MM.1S (cell line): Measurements from ENCODE around the gene MEX3D.

Experiments used
- DNase-seq: peaks from one replicate; pipeline ENCODE4 v3.0.0-alpha.2; 2015
- H2AFZ ChIP-seq: fragments of 300-600 bp; sonication (generic); 2 replicates; pipeline ENCODE4 v1.6.0; 2016; ENCODE audit warnings: antibody characterized with exemption, low read length
- H3F3A ChIP-seq: fragments of 300-600 bp; sonication (generic); 2 replicates; pipeline ENCODE4 v1.6.1; 2016; ENCODE audit warnings: mild to moderate bottlenecking, antibody characterized with exemption, low read length, moderate library complexity, mixed read lengths; ENCODE audit not compliant: insufficient read depth
- H3K27ac ChIP-seq: fragments of 300-600 bp; sonication (generic); 2 replicates; pipeline ENCODE4 v1.5.1; 2016; ENCODE audit warnings: mild to moderate bottlenecking, low read length
- H3K27me3 ChIP-seq: fragments of 300-600 bp; sonication (generic); replicated peaks from 2 replicates; pipeline ENCODE4 v1.6.0; 2016; ENCODE audit warnings: low read length; ENCODE audit not compliant: insufficient read depth
- H3K36me3 ChIP-seq: fragments of 300-600 bp; sonication (generic); replicated peaks from 2 replicates; pipeline ENCODE4 v1.6.1; 2016; ENCODE audit warnings: mild to moderate bottlenecking, low read length, mixed read lengths; ENCODE audit not compliant: insufficient read depth
- H3K4me1 ChIP-seq: fragments of 300-600 bp; sonication (generic); 2 replicates; pipeline ENCODE4 v1.6.1; 2016; ENCODE audit warnings: low read length, mixed read lengths
- H3K4me2 ChIP-seq: fragments of 300-600 bp; sonication (generic); 2 replicates; pipeline ENCODE4 v1.6.0; 2016; ENCODE audit warnings: low read depth, low read length
- H3K4me3 ChIP-seq: fragments of 300-600 bp; sonication (generic); 2 replicates; pipeline ENCODE4 v1.5.1; 2016; ENCODE audit warnings: low read length, mixed read lengths
- H3K79me2 ChIP-seq: fragments of 300-600 bp; sonication (generic); 2 replicates; pipeline ENCODE4 v1.6.1; 2016; ENCODE audit warnings: mixed run types, low read length, mixed read lengths
- H3K9ac ChIP-seq: fragments of 300-600 bp; sonication (generic); 2 replicates; pipeline ENCODE4 v1.6.1; 2016; ENCODE audit warnings: low read length, mixed read lengths
- H3K9me2 ChIP-seq: fragments of 300-600 bp; sonication (generic); replicated peaks from 2 replicates; pipeline ENCODE4 v1.6.1; 2016; ENCODE audit warnings: mild to moderate bottlenecking, low read length, mixed read lengths; ENCODE audit not compliant: insufficient read depth
- H3K9me3 ChIP-seq: fragments of 300-600 bp; sonication (generic); replicated peaks from 2 replicates; pipeline ENCODE4 v1.6.1; 2016; ENCODE audit warnings: mild to moderate bottlenecking, low read length, mixed read lengths; ENCODE audit not compliant: insufficient read depth
- H4K20me1 ChIP-seq: fragments of 300-600 bp; sonication (generic); 2 replicates; pipeline ENCODE4 v1.6.1; 2016; ENCODE audit warnings: mild to moderate bottlenecking, low read length, moderate library complexity, mixed read lengths; ENCODE audit not compliant: insufficient read depth
- EZH2 ChIP-seq: fragments of 300-600 bp; sonication (generic); optimal IDR thresholded peaks from 2 replicates; pipeline ENCODE3; 2017; ENCODE audit warnings: low read depth, mild to moderate bottlenecking, antibody characterized with exemption, low read length, mixed read lengths
- EZH2phosphoT487 ChIP-seq: fragments of 300-600 bp; sonication (generic); IDR thresholded peaks from 2 replicates; pipeline ENCODE4 v1.6.1; 2018; ENCODE audit warnings: antibody characterized with exemption, low read length
- TF ChIP-seq, protein P1 (sequence below): fragments of 300-600 bp; sonication (generic); IDR thresholded peaks from 2 replicates; pipeline ENCODE4 v1.5.1; 2016; ENCODE audit warnings: antibody characterized with exemption, low read length, mixed read lengths

MEX3D gene

GRCh38 chr19:1615156-1615765, 47.1 kb upstream of the MEX3D start:
- Histone ChIP-seq H3K27ac (no peak overlapping the region), H3K4me2 (no peak overlapping the region)

DNA sequence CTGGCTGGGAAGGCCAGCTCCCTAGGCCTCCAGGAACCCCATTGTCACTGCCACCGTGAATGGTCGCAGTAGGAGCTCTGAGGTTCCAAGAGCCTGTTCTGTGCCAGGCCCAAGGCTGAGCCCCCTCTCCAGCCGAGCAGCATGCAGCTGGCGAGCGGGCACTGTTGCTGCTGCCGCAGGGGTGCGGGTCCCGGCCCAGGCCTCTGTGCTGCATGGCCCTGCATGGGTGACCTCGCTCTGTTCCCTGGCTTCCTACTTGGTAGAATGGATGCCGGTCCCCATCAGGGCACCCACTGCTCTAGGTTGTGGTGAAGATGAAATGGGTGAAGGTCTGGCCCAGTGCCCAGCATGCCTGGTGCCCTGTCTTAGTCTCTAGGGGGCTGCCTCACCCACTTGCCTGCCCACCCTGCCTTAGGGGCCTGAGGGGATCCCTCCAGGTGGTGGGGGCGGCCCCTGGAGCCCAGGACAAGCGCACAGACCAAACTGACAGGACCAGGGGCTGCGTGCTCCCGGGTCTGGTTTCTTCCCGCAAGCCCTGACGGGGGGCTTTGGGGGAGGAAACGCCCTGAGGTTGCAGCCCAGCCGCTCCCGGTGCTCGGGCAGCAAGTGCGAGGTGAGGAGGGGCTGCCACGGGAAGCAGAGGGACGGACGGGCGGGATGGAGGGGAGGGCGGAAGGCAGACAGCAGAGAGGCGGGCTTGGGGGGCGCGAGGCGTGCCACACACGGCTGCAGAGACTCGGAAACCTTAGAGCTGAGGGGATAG, 45.9 kb upstream of the MEX3D start:
- Histone ChIP-seq H3K9ac (no peak overlapping the region), H3K27ac (no peak overlapping the region), H3K27me3 (no peaks in the 10 kb centered on the region), H3K4me2 (no peak overlapping the region), H4K20me1 (0 out of 2 replicates have a peak, but pooled peaks cover 10% of the 10 kb centered on the region), H3K4me3 (no peak overlapping the region), H3K36me3 (peaks cover 25% of the 10 kb centered on the region), H2AFZ (no peak overlapping the region), H3K9me3 (no peaks in the 10 kb centered on the region), H3K9me2 (no peaks in the 10 kb centered on the region), H3F3A (peaks cover 30% of the 10 kb centered on the region), H3K4me1 (peaks cover 13% of the 10 kb centered on the region), H3K79me2 (peaks cover 57% of the 10 kb centered on the region)
- DNase-seq: no peak
- TF ChIP-seq, protein P1, sequence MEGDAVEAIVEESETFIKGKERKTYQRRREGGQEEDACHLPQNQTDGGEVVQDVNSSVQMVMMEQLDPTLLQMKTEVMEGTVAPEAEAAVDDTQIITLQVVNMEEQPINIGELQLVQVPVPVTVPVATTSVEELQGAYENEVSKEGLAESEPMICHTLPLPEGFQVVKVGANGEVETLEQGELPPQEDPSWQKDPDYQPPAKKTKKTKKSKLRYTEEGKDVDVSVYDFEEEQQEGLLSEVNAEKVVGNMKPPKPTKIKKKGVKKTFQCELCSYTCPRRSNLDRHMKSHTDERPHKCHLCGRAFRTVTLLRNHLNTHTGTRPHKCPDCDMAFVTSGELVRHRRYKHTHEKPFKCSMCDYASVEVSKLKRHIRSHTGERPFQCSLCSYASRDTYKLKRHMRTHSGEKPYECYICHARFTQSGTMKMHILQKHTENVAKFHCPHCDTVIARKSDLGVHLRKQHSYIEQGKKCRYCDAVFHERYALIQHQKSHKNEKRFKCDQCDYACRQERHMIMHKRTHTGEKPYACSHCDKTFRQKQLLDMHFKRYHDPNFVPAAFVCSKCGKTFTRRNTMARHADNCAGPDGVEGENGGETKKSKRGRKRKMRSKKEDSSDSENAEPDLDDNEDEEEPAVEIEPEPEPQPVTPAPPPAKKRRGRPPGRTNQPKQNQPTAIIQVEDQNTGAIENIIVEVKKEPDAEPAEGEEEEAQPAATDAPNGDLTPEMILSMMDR: no peak
- no peak for TF ChIP-seq EZH2phosphoT487
- TF ChIP-seq EZH2: no peak

More at GRCh38 chr19:1615156-1615765, 47.1 kb upstream of the MEX3D start:
- no peak overlapping the region for H3K9ac ChIP-seq
- DNase-seq: no peak
- H3K9me3 ChIP-seq: no peaks in the 10 kb centered on the region
- H3K79me2 ChIP-seq: peaks cover 68% of the 10 kb centered on the region
- no peak overlapping the region for H2AFZ ChIP-seq
- TF ChIP-seq, protein P1: no peak
- no peak for TF ChIP-seq EZH2phosphoT487
- no peak for TF ChIP-seq EZH2
- peaks cover 25% of the 10 kb centered on the region for H3K36me3 ChIP-seq
- no peaks in the 10 kb centered on the region for H3K9me2 ChIP-seq
- H4K20me1 ChIP-seq: 0 out of 2 replicates have a peak, but pooled peaks cover 14% of the 10 kb centered on the region
- H3K4me3 ChIP-seq: no peak overlapping the region
- H3K4me1 ChIP-seq: peaks cover 14% of the 10 kb centered on the region
- peaks cover 20% of the 10 kb centered on the region for H3F3A ChIP-seq
- H3K27me3 ChIP-seq: no peaks in the 10 kb centered on the region

GRCh38 chr19:1613146-1613545, 45.0 kb upstream of the MEX3D start:
- H3K27me3 ChIP-seq: no peaks in the 10 kb centered on the region
- H3K4me1 ChIP-seq: peaks cover 13% of the 10 kb centered on the region
- DNase-seq: no peak
- peaks cover 25% of the 10 kb centered on the region for H3K36me3 ChIP-seq
- H3K9me3 ChIP-seq: no peaks in the 10 kb centered on the region
- no peak for TF ChIP-seq EZH2
- TF ChIP-seq, protein P1: no peak
- no peaks in the 10 kb centered on the region for H3K9me2 ChIP-seq
- 0 out of 2 replicates have a peak, but pooled peaks cover 6% of the 10 kb centered on the region for H4K20me1 ChIP-seq
- H3K9ac ChIP-seq: no peak overlapping the region
- peaks cover 48% of the 10 kb centered on the region for H3K79me2 ChIP-seq
- H3F3A ChIP-seq: peaks cover 33% of the 10 kb centered on the region
- no peak overlapping the region for H3K27ac ChIP-seq
- no peak overlapping the region for H3K4me3 ChIP-seq
- no peak overlapping the region for H3K4me2 ChIP-seq
- H2AFZ ChIP-seq: no peak overlapping the region
